Ascending aorta (tissue), 2 donors: ENCODE data around the gene RAB12. TPM values are rescaled to one million over a fixed set of nuclear protein-coding genes. Genes with fewer than 3 reads are reported as not detected.

Experiments
- DNase-seq, 2 donors: peaks; one replicate each; pipeline ENCODE4 v3.0.0-alpha.2; 2019; ENCODE audit warnings: low spot score in 2 of 2
- H3K27ac ChIP-seq, 2 donors: fragments of 200-600 bp; sonication (generic); one replicate each; pipeline ENCODE4 v1.5.1; 2016 to 2017; ENCODE audit warnings: mild to moderate bottlenecking in 1 of 2
- H3K27me3 ChIP-seq: fragments of 200-600 bp; sonication (generic); one replicate; pipeline ENCODE4 v1.5.1; 2017
- H3K36me3 ChIP-seq, 2 donors: fragments of 200-600 bp; sonication (generic); one replicate each; pipeline ENCODE4 v1.5.1; 2016
- H3K4me1 ChIP-seq, 2 donors: fragments of 200-600 bp; sonication (generic); one replicate each; pipeline ENCODE4 v1.5.1; 2016 to 2017; ENCODE audit warnings: mild to moderate bottlenecking in 1 of 2
- H3K4me3 ChIP-seq, 2 donors: fragments of 200-600 bp; sonication (generic); one replicate each; pipeline ENCODE4 v1.5.1; 2016 to 2017; ENCODE audit warnings: mild to moderate bottlenecking in 1 of 2
- H3K9me3 ChIP-seq, 2 donors: fragments of 200-600 bp; sonication (generic); one replicate each; pipeline ENCODE4 v1.5.1; 2016
- CTCF ChIP-seq, 3 experiments: fragments of 200-600 bp in 2 of 3; fragments of 450-650 bp in 1 of 3; sonication (generic) in 2 of 3; IDR thresholded peaks; one replicate each; pipeline ENCODE4 v1.5.1; 2016 to 2019; ENCODE audit warnings: antibody characterized with exemption in 3 of 3, mild to moderate bottlenecking in 1 of 3, moderate library complexity in 1 of 3
- intact Hi-C: fragments of 100-400 bp; cut with DNase I; formaldehyde crosslinking; loops from one replicate; pipeline ENCODE4 v1.15.1; 2023
- total RNA-seq: library from RNA; depleted of rRNA; stranded (reverse); fragments of >200 nt; gene quantifications from one replicate; pipeline ENCODE4 v1.1.0, GENCODE V29; 2016

Gene RAB12
- total RNA-seq, 1 donor from 2014 or later: 35.5 TPM

- no peak for DNase-seq
- H3K36me3 ChIP-seq: no peaks in the 10 kb centered on the region
- no peaks in the 10 kb centered on the region for H3K27me3 ChIP-seq
- H3K9me3 ChIP-seq: no peaks in the 10 kb centered on the region
- intact Hi-C loops: no loop called here
- no peak overlapping the region for H3K4me3 ChIP-seq
- no peak for TF ChIP-seq CTCF (IDR thresholded peaks at IDR 0.05)
- no peaks in the 10 kb centered on the region for H3K4me1 ChIP-seq
- H3K27ac ChIP-seq: no peak overlapping the region
These were observed 48.0 kb downstream of the RAB12 start for GRCh38 chr18:8657050-8657820.

DNA sequence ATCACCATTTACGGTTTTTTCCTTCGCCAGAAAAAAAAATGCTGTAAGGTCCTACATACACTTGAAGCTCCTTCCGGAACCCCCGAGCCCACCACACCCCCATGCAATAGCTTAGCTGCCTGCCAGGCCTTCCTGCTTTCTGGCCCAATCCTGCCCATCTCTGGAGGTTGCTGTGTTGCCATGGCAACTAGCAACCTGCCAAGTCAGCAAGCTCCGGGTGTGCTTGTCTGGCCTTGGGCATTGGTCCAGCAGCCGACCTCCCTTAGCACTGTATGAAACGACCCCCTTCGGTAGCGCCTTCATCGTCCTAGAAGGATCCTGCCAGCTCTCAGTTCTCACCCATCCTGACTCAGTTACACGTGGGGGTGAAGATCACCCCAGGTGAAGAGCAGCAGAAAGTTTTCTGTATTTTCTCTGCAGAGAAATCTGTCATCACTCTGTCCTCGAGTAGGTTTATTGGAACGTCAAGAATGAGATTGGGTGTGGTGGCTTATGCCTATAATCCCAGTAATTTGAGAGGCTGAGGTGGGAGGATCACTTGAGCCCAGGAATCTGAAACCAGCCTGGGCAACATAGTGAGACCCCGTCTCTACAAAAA is 48.7 kb downstream of the RAB12 start:
- H3K4me3 ChIP-seq: no peak overlapping the region
- no peak for TF ChIP-seq CTCF (IDR thresholded peaks at IDR 0.05)
- H3K27ac ChIP-seq: no peak overlapping the region
- no peaks in the 10 kb centered on the region for H3K4me1 ChIP-seq
- H3K36me3 ChIP-seq: no peaks in the 10 kb centered on the region
- H3K9me3 ChIP-seq: no peaks in the 10 kb centered on the region
- H3K27me3 ChIP-seq: no peaks in the 10 kb centered on the region
- no peak for DNase-seq
- intact Hi-C loops: no loop called here

DNA sequence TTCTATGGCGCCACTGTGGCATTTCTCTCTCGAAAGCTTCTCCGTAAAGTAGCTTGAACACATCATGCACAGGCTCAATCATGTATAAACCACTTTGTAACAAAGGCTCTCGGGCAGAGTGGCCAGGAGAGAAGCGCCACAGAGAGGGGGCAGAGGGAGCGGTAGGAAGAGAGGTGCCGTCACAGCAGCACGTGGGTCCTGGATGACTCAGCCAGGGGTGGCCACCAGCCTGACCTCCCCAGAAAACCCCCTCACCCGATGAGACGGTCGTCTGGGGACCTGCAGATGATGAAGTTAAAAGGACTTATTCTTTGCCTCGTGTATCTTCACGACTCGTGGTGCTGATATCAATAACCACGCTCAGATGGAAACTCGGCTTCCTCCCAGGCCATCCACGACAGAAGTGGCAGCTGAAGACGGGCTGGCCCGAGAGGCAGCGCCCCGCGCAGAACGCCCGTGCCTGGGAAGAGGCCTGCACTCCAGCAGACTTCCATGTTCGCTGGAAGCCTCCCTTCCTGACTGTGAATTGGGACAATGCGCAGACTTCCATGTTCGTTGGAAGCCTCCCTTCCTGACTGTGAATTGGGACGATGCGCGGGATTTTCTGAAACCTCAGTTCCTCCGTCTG is 49.7 kb downstream of the RAB12 start:
- Histone ChIP-seq H3K9me3 (no peaks in the 10 kb centered on the region), H3K27me3 (no peaks in the 10 kb centered on the region), H3K27ac (no peak overlapping the region), H3K4me3 (no peak overlapping the region), H3K36me3 (no peaks in the 10 kb centered on the region), H3K4me1 (no peaks in the 10 kb centered on the region)
- TF ChIP-seq CTCF (IDR thresholded peaks at IDR 0.05): no peak
- DNase-seq: no peak
- intact Hi-C loops: no loop called here

DNA sequence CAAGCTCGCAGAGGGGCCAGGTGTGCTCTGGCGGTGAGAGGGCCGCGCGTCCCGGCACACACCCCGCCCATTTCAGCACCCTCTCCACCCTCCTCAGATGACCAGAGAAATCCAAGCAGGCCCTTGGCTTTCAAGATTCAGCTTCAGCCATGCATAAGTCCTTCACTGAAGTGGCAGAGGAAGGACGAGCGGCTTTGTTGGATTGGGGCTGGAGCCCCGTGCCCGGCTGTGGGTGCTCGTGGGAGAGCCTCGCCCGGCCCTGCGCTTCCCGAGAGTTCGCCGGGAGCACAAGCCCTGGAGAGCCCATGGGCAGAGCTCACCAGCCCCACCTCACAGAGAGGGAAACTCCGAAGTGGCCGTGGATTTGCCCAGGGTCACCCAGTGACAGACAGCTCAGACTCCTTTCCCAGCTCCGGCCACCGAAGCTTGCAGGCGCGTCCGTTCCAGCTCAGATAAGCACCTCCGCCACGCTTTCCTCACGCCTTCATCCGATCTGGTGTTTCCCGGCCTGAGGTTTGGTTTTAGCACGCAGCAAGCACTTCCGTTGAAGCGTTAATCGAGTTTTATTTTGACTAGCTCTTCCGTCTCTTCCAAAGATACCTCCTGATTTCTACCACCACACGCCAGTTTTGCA is 50.5 kb downstream of the RAB12 start:
- Histone ChIP-seq H3K27me3 (no peaks in the 10 kb centered on the region), H3K27ac (no peak overlapping the region), H3K4me3 (no peak overlapping the region), H3K9me3 (no peaks in the 10 kb centered on the region), H3K36me3 (no peaks in the 10 kb centered on the region), H3K4me1 (no peaks in the 10 kb centered on the region)
- intact Hi-C loops: no loop called here
- DNase-seq: no peak
- TF ChIP-seq CTCF (IDR thresholded peaks at IDR 0.05): no peak

GRCh38 chr18:8660316-8660715 is 51.1 kb downstream of the RAB12 start:
- no peaks in the 10 kb centered on the region for H3K27me3 ChIP-seq
- TF ChIP-seq CTCF (IDR thresholded peaks at IDR 0.05): no peak

More at GRCh38 chr18:8660316-8660715, 51.1 kb downstream of the RAB12 start:
- H3K9me3 ChIP-seq: no peaks in the 10 kb centered on the region
- H3K27ac ChIP-seq: no peak overlapping the region
- H3K4me3 ChIP-seq: no peak overlapping the region
- no peak for DNase-seq
- no peaks in the 10 kb centered on the region for H3K36me3 ChIP-seq
- H3K4me1 ChIP-seq: no peaks in the 10 kb centered on the region
- intact Hi-C loops: no loop called here
